SK-N-SH (cell line): Measurements from ENCODE around the gene RBMS1. TPM values are rescaled to one million over a fixed set of nuclear protein-coding genes. Genes with fewer than 3 reads are reported as not detected.

Source experiments
- CTCF ChIA-PET: fragments of 300-600, 350-600 bp; formaldehyde crosslinking; extraction: SDS; loops from one replicate; lab custom pipeline; 2021; lab: Yijun Ruan, JAX
- POLR2A ChIA-PET: fragments of 350-600 bp; sonication (Branson Sonifier 250); formaldehyde crosslinking; extraction: SDS; loops from one replicate; lab custom pipeline; 2020; ENCODE audit warnings: antibody characterized with exemption, inconsistent platforms; lab: Yijun Ruan, JAX
- DNase-seq: peaks from one replicate; pipeline ENCODE4 v3.0.0; 2012
- H2AFZ ChIP-seq: fragments of 200-600 bp; sonication (generic); 2 replicates; pipeline ENCODE4 v1.8.1; 2016; ENCODE audit warnings: antibody characterized with exemption, mild to moderate bottlenecking, low read depth
- H3F3A ChIP-seq: fragments of 200-600 bp; sonication (generic); replicated peaks from 2 replicates; pipeline ENCODE3; 2016; ENCODE audit warnings: antibody characterized with exemption, mild to moderate bottlenecking; ENCODE audit not compliant: insufficient read depth
- H3K27ac ChIP-seq, 2 experiments: fragments of 200-500 bp in 1 of 2; fragments of 200-600 bp in 1 of 2; sonication (Bioruptor generic) in 1 of 2; sonication (generic), shearing (Covaris generic) in 1 of 2; 2 replicates each; pipeline versions ENCODE4 v1.5.1 to v1.6.1; 2014 to 2016; ENCODE audit warnings: low read depth in 2 of 2, inconsistent platforms in 1 of 2, low read length in 1 of 2, mild to moderate bottlenecking in 1 of 2, mixed read lengths in 1 of 2
- H3K27me3 ChIP-seq: fragments of 200-600 bp; sonication (generic), shearing (Covaris generic); 2 replicates; pipeline ENCODE4 v1.6.1; 2016; ENCODE audit warnings: mixed run types; ENCODE audit not compliant: insufficient read depth
- H3K36me3 ChIP-seq, 2 experiments: fragments of 200-500 bp in 1 of 2; fragments of 200-600 bp in 1 of 2; sonication (Bioruptor generic) in 1 of 2; sonication (generic) in 1 of 2; replicated peaks in 1 of 2; 2 replicates each; pipeline versions ENCODE3 to v1.5.1; 2014 to 2016; ENCODE audit warnings: low read length in 1 of 2, mild to moderate bottlenecking in 1 of 2; ENCODE audit not compliant: insufficient read depth in 2 of 2, control insufficient read depth in 1 of 2
- H3K4me1 ChIP-seq, 2 experiments: fragments of 200-500 bp in 1 of 2; fragments of 200-600 bp in 1 of 2; sonication (Bioruptor generic) in 1 of 2; sonication (generic), shearing (Covaris generic) in 1 of 2; 2 replicates each; pipeline versions ENCODE4 v1.5.1 to v1.6.1; 2014 to 2016; ENCODE audit warnings: low read depth in 1 of 2, low read length in 1 of 2, mixed run types in 1 of 2; ENCODE audit not compliant: insufficient read depth in 2 of 2, control insufficient read depth in 1 of 2
- H3K4me2 ChIP-seq: fragments of 200-600 bp; sonication (generic), shearing (Covaris generic); 2 replicates; pipeline ENCODE4 v1.6.1; 2017; ENCODE audit warnings: mixed run types
- H3K4me3 ChIP-seq, 2 experiments: fragments of 200-500 bp in 1 of 2; fragments of 200-600 bp in 1 of 2; sonication (Bioruptor generic) in 1 of 2; sonication (generic), shearing (Covaris generic) in 1 of 2; 2 replicates each; pipeline versions ENCODE4 v1.5.1 to v1.8.1; 2014 to 2016; ENCODE audit warnings: low read depth in 2 of 2, inconsistent platforms in 1 of 2, low read length in 1 of 2, mild to moderate bottlenecking in 1 of 2, mixed read lengths in 1 of 2, moderate library complexity in 1 of 2
- H3K79me2 ChIP-seq: fragments of 200-600 bp; sonication (generic); 2 replicates; pipeline ENCODE4 v1.8.1; 2017; ENCODE audit warnings: mild to moderate bottlenecking; ENCODE audit not compliant: insufficient read depth
- H3K9ac ChIP-seq: fragments of 200-600 bp; sonication (generic); 2 replicates; pipeline ENCODE4 v1.6.1; 2017; ENCODE audit warnings: mixed run types
- H3K9me2 ChIP-seq: fragments of 200-600 bp; sonication (generic); 2 replicates; pipeline ENCODE4 v1.6.1; 2017; ENCODE audit warnings: mixed run types
- H3K9me3 ChIP-seq: fragments of 200-600 bp; sonication (generic); 2 replicates; pipeline ENCODE4 v1.6.1; 2017; ENCODE audit warnings: mixed run types, mild to moderate bottlenecking, moderate library complexity
- H4K20me1 ChIP-seq: fragments of 200-600 bp; sonication (generic); 2 replicates; pipeline ENCODE4 v1.6.1; 2017; ENCODE audit warnings: mild to moderate bottlenecking, mixed run types; ENCODE audit not compliant: insufficient read depth
- ELF1 ChIP-seq: IDR thresholded peaks from 2 replicates; pipeline ENCODE4 v1.4.0; 2012
- EP300 ChIP-seq, 2 experiments: IDR thresholded peaks; 2 replicates each; pipeline versions ENCODE4 v1.4.0 to v1.6.1; 2012; ENCODE audit warnings: borderline replicate concordance in 1 of 2, low read depth in 1 of 2, low read length in 1 of 2
- EZH2phosphoT487 ChIP-seq: fragments of 200-600 bp; sonication (generic); IDR thresholded peaks from 2 replicates; pipeline ENCODE4 v1.6.1; 2017; ENCODE audit warnings: low read depth, mixed run types, mild to moderate bottlenecking, antibody characterized with exemption, moderate library complexity, borderline replicate concordance
- FOSL2 ChIP-seq: IDR thresholded peaks from 2 replicates; pipeline ENCODE4 v1.4.0; 2012; ENCODE audit warnings: low read depth, mild to moderate bottlenecking, moderate library complexity, borderline replicate concordance
- FOXJ3 ChIP-seq: sonication (generic); formaldehyde crosslinking; IDR thresholded peaks from 2 replicates; pipeline ENCODE4 v1.5.1; 2020; ENCODE audit warnings: mild to moderate bottlenecking, missing genetic modification reagents
- MEF2A ChIP-seq: IDR thresholded peaks from 2 replicates; pipeline ENCODE4 v1.4.0; 2012; ENCODE audit warnings: low read depth, borderline replicate concordance
- NFIC ChIP-seq: IDR thresholded peaks from 2 replicates; pipeline ENCODE4 v1.4.0; 2012; ENCODE audit warnings: borderline replicate concordance
- NRF1 ChIP-seq: IDR thresholded peaks from 2 replicates; pipeline ENCODE4 v1.6.1; 2012; ENCODE audit warnings: low read depth, mild to moderate bottlenecking, low read length
- RAD21 ChIP-seq: IDR thresholded peaks from 2 replicates; pipeline ENCODE4 v1.6.1; 2012; ENCODE audit warnings: mild to moderate bottlenecking, low read length
- RCOR1 ChIP-seq: fragments of 150-350 bp; IDR thresholded peaks from 2 replicates; pipeline ENCODE4 v1.6.1; 2017; ENCODE audit warnings: antibody characterized with exemption, low read length
- SIN3A ChIP-seq: IDR thresholded peaks from 2 replicates; pipeline ENCODE4 v1.6.1; 2012; ENCODE audit warnings: low read depth, mild to moderate bottlenecking, low read length, moderate library complexity, borderline replicate concordance
- SMC3 ChIP-seq: IDR thresholded peaks from 2 replicates; pipeline ENCODE4 v1.6.1; 2012; ENCODE audit warnings: low read depth, low read length, improper control_type of control experiment
- TAF1 ChIP-seq: IDR thresholded peaks from 2 replicates; pipeline ENCODE4 v1.6.1; 2012; ENCODE audit warnings: low read depth, mild to moderate bottlenecking, low read length, moderate library complexity, borderline replicate concordance
- TCF12 ChIP-seq: IDR thresholded peaks from 2 replicates; pipeline ENCODE4 v1.4.0; 2012
- TEAD4 ChIP-seq: IDR thresholded peaks from 2 replicates; pipeline ENCODE4 v1.4.0; 2012; ENCODE audit warnings: mild to moderate bottlenecking, borderline replicate concordance; ENCODE audit not compliant: insufficient read depth
- WGBS: methylation state at CpG from one replicate; pipeline ENCODE4 v1.1.6; 2017; ENCODE audit warnings: low lambda C conversion rate; 5-methylcytosine and 5-hydroxymethylcytosine counted together
- polyA plus RNA-seq, 3 experiments: library from polyadenylated mRNA; depleted of rRNA; stranded (reverse); fragments of >200 nt; gene quantifications; 2 replicates each; pipeline ENCODE4 v1.2.3, GENCODE V29; 2012
- TF ChIP-seq, protein P1 (sequence below): IDR thresholded peaks from 2 replicates; pipeline ENCODE4 v1.6.1; 2012; ENCODE audit warnings: mild to moderate bottlenecking, low read depth, low read length, moderate library complexity
- TF ChIP-seq, protein P2 (sequence below): IDR thresholded peaks from 2 replicates; pipeline ENCODE4; 2012
- TF ChIP-seq, protein P3 (sequence below): IDR thresholded peaks from 2 replicates; pipeline ENCODE4 v1.4.0; 2012; ENCODE audit warnings: low read depth, borderline replicate concordance
- TF ChIP-seq, protein P4 (sequence below): fragments of 200-600 bp; sonication (generic); IDR thresholded peaks from 2 replicates; pipeline ENCODE4 v1.6.1; 2017; ENCODE audit warnings: antibody characterized with exemption, mild to moderate bottlenecking, moderate library complexity
- TF ChIP-seq, protein P5 (sequence below): IDR thresholded peaks from 2 replicates; pipeline ENCODE4 v1.4.0; 2012; ENCODE audit warnings: low read depth, borderline replicate concordance
- TF ChIP-seq, protein P6 (sequence below): fragments of 150-350 bp; IDR thresholded peaks from 2 replicates; pipeline ENCODE4 v1.6.1; 2016; ENCODE audit warnings: mild to moderate bottlenecking, low read depth, low read length

The RBMS1 gene
- polyA plus RNA-seq, 1 of the 3 experiments (the other 2 are of a cell fraction), result 56.5 TPM

DNA sequence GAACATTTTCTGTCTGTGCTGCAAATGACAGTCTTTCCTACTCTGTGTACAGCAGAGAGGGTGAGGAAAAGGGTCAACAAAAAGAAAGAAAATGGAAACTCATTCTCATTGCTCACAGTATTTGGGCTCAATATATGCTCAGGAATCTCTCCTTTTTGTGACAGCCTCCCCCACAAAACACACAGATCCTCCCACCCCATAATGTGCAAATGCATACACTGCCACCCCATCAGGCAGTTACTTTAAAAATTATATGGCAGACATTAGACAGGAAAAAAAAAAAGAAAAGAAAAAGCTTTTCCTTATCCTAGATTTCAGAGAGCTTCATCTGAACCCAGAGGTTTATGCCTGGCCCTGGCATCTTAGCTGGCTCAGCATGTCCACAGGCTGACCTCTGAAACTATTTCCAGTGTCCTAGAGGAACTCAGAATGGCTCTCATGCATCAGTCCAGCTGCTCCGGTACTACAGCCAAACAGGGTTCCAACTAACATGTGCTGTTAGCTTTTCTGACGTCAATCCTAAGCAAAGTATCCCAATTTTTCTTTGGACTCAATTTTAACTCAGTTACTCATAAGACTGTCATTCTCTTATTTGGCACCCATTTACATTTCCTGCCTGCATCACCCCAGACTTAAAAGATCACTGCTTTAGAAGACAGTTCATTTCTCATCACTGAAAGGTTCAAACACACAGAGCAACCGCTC lies 105.9 kb downstream of the RBMS1 start:
- DNase-seq, result no peak
- Histone ChIP-seq H3K79me2 (peaks cover 100% of the 10 kb centered on the region), H3K4me2 (peak overlapping the region; percentile 59), H4K20me1 (peaks cover 90% of the 10 kb centered on the region), H3K4me3 (peak overlapping the region in 1 of 2 experiments; percentile 37; a peak in 1 of 4 replicates), H3K27me3 (no peaks in the 10 kb centered on the region), H3F3A (peaks cover 68% of the 10 kb centered on the region), H3K9me2 (no peaks in the 10 kb centered on the region), H3K4me1 (peaks cover 24 to 54% of the 10 kb centered on the region in 2 experiments), H3K9me3 (no peaks in the 10 kb centered on the region), H3K36me3 (peaks cover 0 to 3% of the 10 kb centered on the region in 2 experiments), H2AFZ (no peak overlapping the region), H3K27ac (peak overlapping the region; percentile 29 to 92; a peak in 3 of 4 replicates), H3K9ac (peak overlapping the region; percentile 58; the same call in 1 of the 2 replicates)
- ChIA-PET POLR2A (interaction anchor here (0.6 kb wide), 1 partner anchor 167 kb away, joined by 6 read pairs; no protein-coding TSS in a partner anchor), CTCF (interaction anchor here (0.9 to 1.2 kb wide), 2 partner anchors 10 to 607 kb away, joined by 3 to 4 read pairs; no protein-coding TSS in a partner anchor)
- 10% methylated on average over 3 of the region's 3 CpGs for WGBS
- TF ChIP-seq SIN3A, result no peak
- TF ChIP-seq MEF2A, result peak; percentile 82
- TF ChIP-seq, protein P1, sequence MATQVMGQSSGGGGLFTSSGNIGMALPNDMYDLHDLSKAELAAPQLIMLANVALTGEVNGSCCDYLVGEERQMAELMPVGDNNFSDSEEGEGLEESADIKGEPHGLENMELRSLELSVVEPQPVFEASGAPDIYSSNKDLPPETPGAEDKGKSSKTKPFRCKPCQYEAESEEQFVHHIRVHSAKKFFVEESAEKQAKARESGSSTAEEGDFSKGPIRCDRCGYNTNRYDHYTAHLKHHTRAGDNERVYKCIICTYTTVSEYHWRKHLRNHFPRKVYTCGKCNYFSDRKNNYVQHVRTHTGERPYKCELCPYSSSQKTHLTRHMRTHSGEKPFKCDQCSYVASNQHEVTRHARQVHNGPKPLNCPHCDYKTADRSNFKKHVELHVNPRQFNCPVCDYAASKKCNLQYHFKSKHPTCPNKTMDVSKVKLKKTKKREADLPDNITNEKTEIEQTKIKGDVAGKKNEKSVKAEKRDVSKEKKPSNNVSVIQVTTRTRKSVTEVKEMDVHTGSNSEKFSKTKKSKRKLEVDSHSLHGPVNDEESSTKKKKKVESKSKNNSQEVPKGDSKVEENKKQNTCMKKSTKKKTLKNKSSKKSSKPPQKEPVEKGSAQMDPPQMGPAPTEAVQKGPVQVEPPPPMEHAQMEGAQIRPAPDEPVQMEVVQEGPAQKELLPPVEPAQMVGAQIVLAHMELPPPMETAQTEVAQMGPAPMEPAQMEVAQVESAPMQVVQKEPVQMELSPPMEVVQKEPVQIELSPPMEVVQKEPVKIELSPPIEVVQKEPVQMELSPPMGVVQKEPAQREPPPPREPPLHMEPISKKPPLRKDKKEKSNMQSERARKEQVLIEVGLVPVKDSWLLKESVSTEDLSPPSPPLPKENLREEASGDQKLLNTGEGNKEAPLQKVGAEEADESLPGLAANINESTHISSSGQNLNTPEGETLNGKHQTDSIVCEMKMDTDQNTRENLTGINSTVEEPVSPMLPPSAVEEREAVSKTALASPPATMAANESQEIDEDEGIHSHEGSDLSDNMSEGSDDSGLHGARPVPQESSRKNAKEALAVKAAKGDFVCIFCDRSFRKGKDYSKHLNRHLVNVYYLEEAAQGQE, result no peak
- TF ChIP-seq NFIC, result peak; percentile 95
- no peak for TF ChIP-seq RAD21
- TF ChIP-seq, protein P2, sequence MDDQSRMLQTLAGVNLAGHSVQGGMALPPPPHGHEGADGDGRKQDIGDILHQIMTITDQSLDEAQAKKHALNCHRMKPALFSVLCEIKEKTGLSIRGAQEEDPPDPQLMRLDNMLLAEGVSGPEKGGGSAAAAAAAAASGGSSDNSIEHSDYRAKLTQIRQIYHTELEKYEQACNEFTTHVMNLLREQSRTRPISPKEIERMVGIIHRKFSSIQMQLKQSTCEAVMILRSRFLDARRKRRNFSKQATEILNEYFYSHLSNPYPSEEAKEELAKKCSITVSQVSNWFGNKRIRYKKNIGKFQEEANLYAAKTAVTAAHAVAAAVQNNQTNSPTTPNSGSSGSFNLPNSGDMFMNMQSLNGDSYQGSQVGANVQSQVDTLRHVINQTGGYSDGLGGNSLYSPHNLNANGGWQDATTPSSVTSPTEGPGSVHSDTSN, result peak; percentile 88
- TF ChIP-seq TCF12, result peak; percentile 87
- peak in 1 of 2 experiments; percentile 81; a peak in 2 of 4 replicates for TF ChIP-seq EP300 (IDR thresholded peaks at IDR 0.05; ENCODE audit: borderline replicate concordance in 1 of 2, low read depth in 1 of 2, low read length in 1 of 2)
- no peak for TF ChIP-seq SMC3
- no peak for TF ChIP-seq NRF1
- TF ChIP-seq TAF1, result no peak
- 0 out of 2 replicates have a peak, but pooled peaks have one; percentile 11 for TF ChIP-seq ELF1
- TF ChIP-seq, protein P3, sequence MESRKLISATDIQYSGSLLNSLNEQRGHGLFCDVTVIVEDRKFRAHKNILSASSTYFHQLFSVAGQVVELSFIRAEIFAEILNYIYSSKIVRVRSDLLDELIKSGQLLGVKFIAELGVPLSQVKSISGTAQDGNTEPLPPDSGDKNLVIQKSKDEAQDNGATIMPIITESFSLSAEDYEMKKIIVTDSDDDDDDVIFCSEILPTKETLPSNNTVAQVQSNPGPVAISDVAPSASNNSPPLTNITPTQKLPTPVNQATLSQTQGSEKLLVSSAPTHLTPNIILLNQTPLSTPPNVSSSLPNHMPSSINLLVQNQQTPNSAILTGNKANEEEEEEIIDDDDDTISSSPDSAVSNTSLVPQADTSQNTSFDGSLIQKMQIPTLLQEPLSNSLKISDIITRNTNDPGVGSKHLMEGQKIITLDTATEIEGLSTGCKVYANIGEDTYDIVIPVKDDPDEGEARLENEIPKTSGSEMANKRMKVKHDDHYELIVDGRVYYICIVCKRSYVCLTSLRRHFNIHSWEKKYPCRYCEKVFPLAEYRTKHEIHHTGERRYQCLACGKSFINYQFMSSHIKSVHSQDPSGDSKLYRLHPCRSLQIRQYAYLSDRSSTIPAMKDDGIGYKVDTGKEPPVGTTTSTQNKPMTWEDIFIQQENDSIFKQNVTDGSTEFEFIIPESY, result 0 out of 2 replicates have a peak, but pooled peaks have one; percentile 32
- TF ChIP-seq TEAD4, result peak; percentile 70; the same call in 1 of the 2 replicates
- TF ChIP-seq EZH2phosphoT487, result no peak
- TF ChIP-seq, protein P4, sequence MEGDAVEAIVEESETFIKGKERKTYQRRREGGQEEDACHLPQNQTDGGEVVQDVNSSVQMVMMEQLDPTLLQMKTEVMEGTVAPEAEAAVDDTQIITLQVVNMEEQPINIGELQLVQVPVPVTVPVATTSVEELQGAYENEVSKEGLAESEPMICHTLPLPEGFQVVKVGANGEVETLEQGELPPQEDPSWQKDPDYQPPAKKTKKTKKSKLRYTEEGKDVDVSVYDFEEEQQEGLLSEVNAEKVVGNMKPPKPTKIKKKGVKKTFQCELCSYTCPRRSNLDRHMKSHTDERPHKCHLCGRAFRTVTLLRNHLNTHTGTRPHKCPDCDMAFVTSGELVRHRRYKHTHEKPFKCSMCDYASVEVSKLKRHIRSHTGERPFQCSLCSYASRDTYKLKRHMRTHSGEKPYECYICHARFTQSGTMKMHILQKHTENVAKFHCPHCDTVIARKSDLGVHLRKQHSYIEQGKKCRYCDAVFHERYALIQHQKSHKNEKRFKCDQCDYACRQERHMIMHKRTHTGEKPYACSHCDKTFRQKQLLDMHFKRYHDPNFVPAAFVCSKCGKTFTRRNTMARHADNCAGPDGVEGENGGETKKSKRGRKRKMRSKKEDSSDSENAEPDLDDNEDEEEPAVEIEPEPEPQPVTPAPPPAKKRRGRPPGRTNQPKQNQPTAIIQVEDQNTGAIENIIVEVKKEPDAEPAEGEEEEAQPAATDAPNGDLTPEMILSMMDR, result no peak
- TF ChIP-seq FOSL2, result peak; percentile 80
- TF ChIP-seq, protein P5, sequence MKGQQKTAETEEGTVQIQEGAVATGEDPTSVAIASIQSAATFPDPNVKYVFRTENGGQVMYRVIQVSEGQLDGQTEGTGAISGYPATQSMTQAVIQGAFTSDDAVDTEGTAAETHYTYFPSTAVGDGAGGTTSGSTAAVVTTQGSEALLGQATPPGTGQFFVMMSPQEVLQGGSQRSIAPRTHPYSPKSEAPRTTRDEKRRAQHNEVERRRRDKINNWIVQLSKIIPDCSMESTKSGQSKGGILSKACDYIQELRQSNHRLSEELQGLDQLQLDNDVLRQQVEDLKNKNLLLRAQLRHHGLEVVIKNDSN, result no peak
- TF ChIP-seq, protein P6, sequence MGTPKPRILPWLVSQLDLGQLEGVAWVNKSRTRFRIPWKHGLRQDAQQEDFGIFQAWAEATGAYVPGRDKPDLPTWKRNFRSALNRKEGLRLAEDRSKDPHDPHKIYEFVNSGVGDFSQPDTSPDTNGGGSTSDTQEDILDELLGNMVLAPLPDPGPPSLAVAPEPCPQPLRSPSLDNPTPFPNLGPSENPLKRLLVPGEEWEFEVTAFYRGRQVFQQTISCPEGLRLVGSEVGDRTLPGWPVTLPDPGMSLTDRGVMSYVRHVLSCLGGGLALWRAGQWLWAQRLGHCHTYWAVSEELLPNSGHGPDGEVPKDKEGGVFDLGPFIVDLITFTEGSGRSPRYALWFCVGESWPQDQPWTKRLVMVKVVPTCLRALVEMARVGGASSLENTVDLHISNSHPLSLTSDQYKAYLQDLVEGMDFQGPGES, result no peak
- no peak for TF ChIP-seq FOXJ3 (CRISPR knock-in tag)
- no peak for TF ChIP-seq RCOR1
